Measurements from ENCODE around the gene FGF22.
A peak's percentile ranks its signal among the peaks of the same experiment; 100 is the strongest.

FGF22 gene

GRCh38 chr19:639253-640160 is at the start of gene FGF22:
Gene FGF22 (plus strand): TSS chr19:639879. CDS start chr19:639926, 47 bp downstream.
- no peak for TF ChIP-seq CTCF (conservative IDR thresholded peaks at IDR 0.05)
- H3K27ac ChIP-seq = peak within 1 kb of the TSS; percentile 23; the same call in 1 of the 2 replicates

- peak overlapping the region; percentile 55; the same call in 1 of the 2 replicates for H3K27ac ChIP-seq
Measured at GRCh38 chr19:590396-590745, 49.3 kb upstream of the FGF22 start.

GRCh38 chr19:590750-591098 is 49.0 kb upstream of the FGF22 start:
- H3K27ac ChIP-seq = peak overlapping the region; percentile 55; the same call in 1 of the 2 replicates
- no peak for TF ChIP-seq CTCF (conservative IDR thresholded peaks at IDR 0.05)

More at GRCh38 chr19:590396-590745, 49.3 kb upstream of the FGF22 start:
- TF ChIP-seq CTCF (conservative IDR thresholded peaks at IDR 0.05) = no peak

GRCh38 chr19:591099-591958 is 48.4 kb upstream of the FGF22 start:
- TF ChIP-seq CTCF (conservative IDR thresholded peaks at IDR 0.05) = no peak
- peak overlapping the region; percentile 55; the same call in 1 of the 2 replicates for H3K27ac ChIP-seq

GRCh38 chr19:592101-592500 is 47.6 kb upstream of the FGF22 start:
- no peak for TF ChIP-seq CTCF (conservative IDR thresholded peaks at IDR 0.05)
- no peak overlapping the region for H3K27ac ChIP-seq

- TF ChIP-seq CTCF (conservative IDR thresholded peaks at IDR 0.05) = no peak
- no peak overlapping the region for H3K27ac ChIP-seq
Measured at GRCh38 chr19:593055-593454, 46.6 kb upstream of the FGF22 start.

GRCh38 chr19:593505-593904 is 46.2 kb upstream of the FGF22 start:
- no peak overlapping the region for H3K27ac ChIP-seq
- TF ChIP-seq CTCF (conservative IDR thresholded peaks at IDR 0.05) = no peak
